Fibroblast of lung (primary cell): ENCODE measurements around the gene CHRM5. TPM values are rescaled to one million over a fixed set of nuclear protein-coding genes. Genes with fewer than 3 reads are reported as not detected.
"Not testable (repeated sequence)": the region's sequence is repeated elsewhere in the genome, so short reads cannot be mapped to it uniquely, and the experiment has no call there.

Experiments
- DNase-seq, 2 donors: peaks; one replicate each; pipeline versions ENCODE4 v3.0.0 to v3.0.0-alpha.2; 2010; ENCODE audit warnings: low read depth in 2 of 2
- H2AFZ ChIP-seq: 2 replicates; pipeline ENCODE4 v1.5.1; 2012; ENCODE audit warnings: low read length, control low read depth, inconsistent platforms
- H3K27ac ChIP-seq: 2 replicates; pipeline ENCODE4 v1.5.1; 2011; ENCODE audit warnings: low read length, control low read depth; ENCODE audit not compliant: insufficient read depth
- H3K27me3 ChIP-seq: 2 replicates; pipeline ENCODE4 v1.5.1; 2011; ENCODE audit warnings: mild to moderate bottlenecking, low read length; ENCODE audit not compliant: control insufficient read depth, insufficient read depth
- H3K36me3 ChIP-seq: 2 replicates; pipeline ENCODE4 v1.5.1; 2011; ENCODE audit warnings: low read length; ENCODE audit not compliant: control insufficient read depth, insufficient read depth
- H3K4me1 ChIP-seq: 2 replicates; pipeline ENCODE4 v1.5.1; 2011; ENCODE audit warnings: low read length; ENCODE audit not compliant: control insufficient read depth, insufficient read depth; ENCODE audit errors: extremely low read depth
- H3K4me2 ChIP-seq: 2 replicates; pipeline ENCODE4 v1.5.1; 2011; ENCODE audit warnings: low read length, control low read depth; ENCODE audit not compliant: insufficient read depth; ENCODE audit errors: extremely low read depth
- H3K4me3 ChIP-seq, 4 experiments: fragments of 200-600 bp in 1 of 4; sonication (generic) in 1 of 4; replicated peaks in 1 of 4; 2 replicates each; pipeline ENCODE4 v1.5.1; 2011 to 2016; ENCODE audit warnings: low read length in 4 of 4, low read depth in 3 of 4, mild to moderate bottlenecking in 3 of 4, control low read depth in 2 of 4, inconsistent platforms in 1 of 4, mixed read lengths in 1 of 4; ENCODE audit not compliant: insufficient read depth in 1 of 4; ENCODE audit errors: control extremely low read depth in 1 of 4
- H3K79me2 ChIP-seq: 2 replicates; pipeline ENCODE4 v1.5.1; 2012; ENCODE audit warnings: mild to moderate bottlenecking, low read length, inconsistent platforms; ENCODE audit not compliant: control insufficient read depth, insufficient read depth
- H3K9ac ChIP-seq: 2 replicates; pipeline ENCODE4 v1.5.1; 2011; ENCODE audit warnings: mild to moderate bottlenecking, low read length, control low read depth; ENCODE audit not compliant: insufficient read depth
- H3K9me3 ChIP-seq: 2 replicates; pipeline ENCODE4 v1.5.1; 2012; ENCODE audit warnings: low read depth, low read length; ENCODE audit not compliant: control insufficient read depth, insufficient read depth
- H4K20me1 ChIP-seq: 2 replicates; pipeline ENCODE4 v1.5.1; 2011; ENCODE audit warnings: low read length; ENCODE audit not compliant: control insufficient read depth, insufficient read depth; ENCODE audit errors: extremely low read depth
- EZH2 ChIP-seq: IDR thresholded peaks from 2 replicates; pipeline ENCODE4 v1.5.1; 2012; ENCODE audit warnings: low read length, control low read depth, mild to moderate bottlenecking; ENCODE audit errors: missing control alignments
- polyA plus RNA-seq, 2 donors: library from polyadenylated mRNA; depleted of rRNA in 1 of 2; stranded (reverse) in 1 of 2; unstranded in 1 of 2; fragments of >200 nt; gene quantifications; 2 replicates each; pipeline ENCODE4 v1.2.1, GENCODE V29; 2011 to 2012; ENCODE audit warnings: missing spikeins in 1 of 2
- total RNA-seq: library from RNA; depleted of rRNA; stranded (reverse); fragments of >200 nt; gene quantifications from 2 replicates; pipeline ENCODE4 v1.2.1, GENCODE V29; 2014
- TF ChIP-seq, protein P1 (sequence below), 2 donors: IDR thresholded peaks in 1 of 2; conservative IDR thresholded peaks in 1 of 2; 1 replicate in 1 of 2; 2 replicates in 1 of 2; pipeline ENCODE4 v1.5.1; 2011 to 2012; ENCODE audit warnings: low read length in 2 of 2, control low read depth in 1 of 2, inconsistent platforms in 1 of 2, low read depth in 1 of 2, mild to moderate bottlenecking in 1 of 2

Gene CHRM5
- total and polyA plus RNA-seq, 2 donors (not counting 1 experiment from before 2014, with no cell fraction given): 0.03 TPM; not detected in 1

DNA sequence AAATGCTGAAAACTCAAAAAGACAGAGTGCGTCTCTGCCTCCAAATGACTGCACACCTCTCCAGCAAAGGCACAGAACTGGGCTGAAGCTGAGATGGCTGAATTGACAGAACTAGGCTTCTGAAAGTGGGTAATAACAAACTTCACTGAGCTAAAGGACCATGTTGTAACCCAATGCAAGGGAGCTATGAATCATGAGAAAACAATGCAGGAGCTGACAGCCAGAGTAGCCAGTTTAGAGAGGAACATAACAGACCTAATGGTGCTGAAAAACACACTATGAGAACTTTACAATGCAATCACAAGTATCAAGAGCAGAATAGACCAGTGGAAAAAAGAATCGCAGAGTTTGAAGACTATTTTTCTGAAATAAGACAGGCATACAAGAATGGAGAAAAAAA, 80.8 kb downstream of the CHRM5 start:
- H3K79me2 ChIP-seq: no peaks in the 10 kb centered on the region
- H3K36me3 ChIP-seq: no peaks in the 10 kb centered on the region
- peak; percentile 84 to 90 for DNase-seq
- no peak overlapping the region for H3K4me3 ChIP-seq
- H3K4me2 ChIP-seq: no peak overlapping the region
- no peak for TF ChIP-seq EZH2
- TF ChIP-seq, protein P1, sequence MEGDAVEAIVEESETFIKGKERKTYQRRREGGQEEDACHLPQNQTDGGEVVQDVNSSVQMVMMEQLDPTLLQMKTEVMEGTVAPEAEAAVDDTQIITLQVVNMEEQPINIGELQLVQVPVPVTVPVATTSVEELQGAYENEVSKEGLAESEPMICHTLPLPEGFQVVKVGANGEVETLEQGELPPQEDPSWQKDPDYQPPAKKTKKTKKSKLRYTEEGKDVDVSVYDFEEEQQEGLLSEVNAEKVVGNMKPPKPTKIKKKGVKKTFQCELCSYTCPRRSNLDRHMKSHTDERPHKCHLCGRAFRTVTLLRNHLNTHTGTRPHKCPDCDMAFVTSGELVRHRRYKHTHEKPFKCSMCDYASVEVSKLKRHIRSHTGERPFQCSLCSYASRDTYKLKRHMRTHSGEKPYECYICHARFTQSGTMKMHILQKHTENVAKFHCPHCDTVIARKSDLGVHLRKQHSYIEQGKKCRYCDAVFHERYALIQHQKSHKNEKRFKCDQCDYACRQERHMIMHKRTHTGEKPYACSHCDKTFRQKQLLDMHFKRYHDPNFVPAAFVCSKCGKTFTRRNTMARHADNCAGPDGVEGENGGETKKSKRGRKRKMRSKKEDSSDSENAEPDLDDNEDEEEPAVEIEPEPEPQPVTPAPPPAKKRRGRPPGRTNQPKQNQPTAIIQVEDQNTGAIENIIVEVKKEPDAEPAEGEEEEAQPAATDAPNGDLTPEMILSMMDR (conservative IDR thresholded peaks at IDR 0.05 in 1 of 2, IDR thresholded peaks at IDR 0.05 in 1 of 2; ENCODE audit: low read depth in 1 of 2, low read length in 2 of 2): no peak
- H3K27ac ChIP-seq: no peak overlapping the region
- H4K20me1 ChIP-seq: no peaks in the 10 kb centered on the region
- H2AFZ ChIP-seq: no peak overlapping the region
- H3K27me3 ChIP-seq: no peaks in the 10 kb centered on the region
- no peak overlapping the region for H3K9ac ChIP-seq
- H3K9me3 ChIP-seq: no peaks in the 10 kb centered on the region
- H3K4me1 ChIP-seq: no peaks in the 10 kb centered on the region

DNA sequence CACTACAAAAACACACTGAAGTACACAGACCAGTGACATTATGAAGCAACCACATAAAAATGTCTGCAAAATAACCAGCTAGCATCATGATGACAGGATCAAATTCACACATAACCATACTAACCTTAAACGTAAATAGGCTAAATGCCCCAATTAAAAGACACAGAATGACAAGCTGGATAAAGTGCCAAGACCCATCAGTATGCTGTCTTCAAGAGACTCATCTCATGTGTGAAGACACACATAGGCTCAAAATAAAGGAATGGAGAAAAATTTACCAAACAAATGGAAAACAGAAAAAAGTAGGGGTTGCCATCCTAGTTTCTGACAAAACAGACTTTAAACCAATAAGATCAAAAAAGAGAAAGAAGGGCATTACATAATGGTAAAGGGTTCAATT, 82.1 kb downstream of the CHRM5 start:
- H3K27me3 ChIP-seq, H4K20me1 ChIP-seq, H3K27ac ChIP-seq, H3K79me2 ChIP-seq, DNase-seq, H3K9me3 ChIP-seq, H3K4me3 ChIP-seq, H3K4me2 ChIP-seq, H3K9ac ChIP-seq, H3K36me3 ChIP-seq, H3K4me1 ChIP-seq, H2AFZ ChIP-seq: not testable (repeated sequence)

DNA sequence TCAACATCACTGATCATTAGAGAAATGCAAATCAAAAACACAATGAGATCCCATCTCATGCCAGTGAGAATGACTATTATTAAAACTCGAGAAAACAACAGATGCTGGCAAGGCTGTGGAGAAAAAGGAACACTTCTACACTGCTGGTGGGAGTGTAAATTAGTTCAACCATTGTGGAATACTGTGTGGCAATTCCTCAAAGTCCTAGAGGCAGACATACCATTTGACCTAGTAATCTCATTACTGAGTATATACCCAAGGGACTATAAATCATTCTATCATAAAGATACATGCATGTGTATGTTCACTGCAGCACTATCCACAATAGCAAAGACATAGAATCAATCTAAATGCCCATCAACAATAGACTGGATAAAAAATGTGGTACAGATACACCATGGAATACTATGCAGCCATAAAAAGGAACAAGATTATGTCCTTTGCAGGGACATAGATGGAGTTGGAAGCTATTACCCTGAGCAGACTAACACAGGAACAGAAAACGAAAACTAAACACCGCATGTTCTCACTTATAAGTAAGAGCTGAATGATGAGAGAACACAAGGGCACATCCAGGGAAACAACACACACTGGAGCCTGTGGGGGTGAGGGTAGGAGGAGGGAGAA, 85.9 kb downstream of the CHRM5 start:
- Histone ChIP-seq H3K4me2 (no peak overlapping the region), H3K27ac (no peak overlapping the region), H3K9ac (no peak overlapping the region), H3K4me3 (no peak overlapping the region), H2AFZ (no peak overlapping the region), H3K79me2 (no peaks in the 10 kb centered on the region), H4K20me1 (no peaks in the 10 kb centered on the region), H3K4me1 (no peaks in the 10 kb centered on the region), H3K9me3 (no peaks in the 10 kb centered on the region), H3K36me3 (no peaks in the 10 kb centered on the region), H3K27me3 (no peaks in the 10 kb centered on the region)
- TF ChIP-seq, protein P1 (conservative IDR thresholded peaks at IDR 0.05 in 1 of 2, IDR thresholded peaks at IDR 0.05 in 1 of 2; ENCODE audit: low read depth in 1 of 2, low read length in 2 of 2): no peak
- TF ChIP-seq EZH2: no peak
- DNase-seq: no peak
